Liver (tissue), 10 donors: ENCODE data around the gene PRAMEF7. TPM values are rescaled to one million over a fixed set of nuclear protein-coding genes. Genes with fewer than 3 reads are reported as not detected.
"Not testable (repeated sequence)": the region's sequence is repeated elsewhere in the genome, so short reads cannot be mapped to it uniquely, and the experiment has no call there.

ENCODE experiments used
- DNase-seq: peaks from one replicate; pipeline ENCODE4 v3.0.0-alpha.2; 2017; ENCODE audit warnings: low spot score
- H3K27ac ChIP-seq, 2 donors: one replicate each; pipeline ENCODE4 v1.7.0; 2013; ENCODE audit warnings: inconsistent platforms in 2 of 2, low read length in 2 of 2, control low read depth in 1 of 2, low read depth in 1 of 2, mild to moderate bottlenecking in 1 of 2
- H3K27me3 ChIP-seq, 4 donors: one replicate each; pipeline versions ENCODE4 v1.6.1 to v1.7.0; 2013; ENCODE audit warnings: low read length in 3 of 4, inconsistent platforms in 1 of 4, mild to moderate bottlenecking in 1 of 4, moderate library complexity in 1 of 4; ENCODE audit not compliant: control insufficient read depth in 4 of 4, insufficient read depth in 4 of 4
- H3K36me3 ChIP-seq, 4 donors: one replicate each; pipeline versions ENCODE4 v1.6.1 to v1.7.0; 2013; ENCODE audit warnings: low read length in 3 of 4, mild to moderate bottlenecking in 3 of 4, low read depth in 1 of 4, moderate library complexity in 1 of 4; ENCODE audit not compliant: control insufficient read depth in 4 of 4, insufficient read depth in 3 of 4
- H3K4me1 ChIP-seq, 4 donors: one replicate each; pipeline versions ENCODE4 v1.6.1 to v1.7.0; 2013; ENCODE audit warnings: low read length in 3 of 4, mild to moderate bottlenecking in 3 of 4, moderate library complexity in 1 of 4; ENCODE audit not compliant: control insufficient read depth in 4 of 4, insufficient read depth in 4 of 4
- H3K4me3 ChIP-seq, 3 donors: one replicate each; pipeline versions ENCODE4 v1.6.1 to v1.7.0; 2013; ENCODE audit warnings: low read length in 3 of 3, control low read depth in 1 of 3, low read depth in 1 of 3, mild to moderate bottlenecking in 1 of 3
- H3K9ac ChIP-seq, 2 donors: one replicate each; pipeline ENCODE4 v1.7.0; 2013; ENCODE audit warnings: low read length in 2 of 2, mild to moderate bottlenecking in 2 of 2, moderate library complexity in 2 of 2, control low read depth in 1 of 2, low read depth in 1 of 2
- H3K9me3 ChIP-seq, 4 donors: one replicate each; pipeline versions ENCODE4 v1.6.1 to v1.7.0; 2013; ENCODE audit warnings: low read length in 3 of 4; ENCODE audit not compliant: control insufficient read depth in 4 of 4
- CTCF ChIP-seq: fragments of 150-350 bp; IDR thresholded peaks from 2 replicates; pipeline ENCODE4 v1.5.1; 2017; ENCODE audit warnings: improper control_type of control experiment, low read depth, low read length; ENCODE audit not compliant: missing input control
- RAD21 ChIP-seq, 2 donors: IDR thresholded peaks; 2 replicates each; pipeline ENCODE4 v1.6.1; 2016; ENCODE audit warnings: antibody characterized with exemption in 2 of 2, mild to moderate bottlenecking in 2 of 2
- WGBS: extraction: QIAGEN DNeasy Blood & Tissue Kit; methylation state at CpG from one replicate; pipeline ENCODE4 v1.1.7; 2013; 5-methylcytosine and 5-hydroxymethylcytosine counted together
- polyA plus RNA-seq, 2 donors: library from polyadenylated mRNA; stranded (reverse) in 1 of 2; unstranded in 1 of 2; fragments of 200-250 nt in 1 of 2; fragments of >200 nt in 1 of 2; fragmentation: Nextera tagmentation in 1 of 2; extraction: Ambion mirVana in 1 of 2; gene quantifications; one replicate each; pipeline versions ENCODE4 v1.2.1 to v1.2.3, GENCODE V29; 2013 to 2015
- small RNA-seq: library from RNA; depleted of rRNA; stranded (forward); fragments of <200 nt; gene quantifications from one replicate; pipeline ENCODE3, GENCODE V24; 2014
- total RNA-seq, 2 donors: library from RNA; depleted of rRNA; stranded (reverse); fragments of >200 nt; gene quantifications; one replicate each; pipeline ENCODE4 v1.2.3, GENCODE V29; 2014
- donor health status: healthy.
- donor health status: healthy.
- donor health status: healthy.
- donor health status: healthy.
- donor health status: healthy.

The PRAMEF7 gene
- total and polyA plus RNA-seq, 4 donors, result 0.03 TPM; not detected in 3

GRCh38 chr1:12921749-12922148, 5.3 kb downstream of the PRAMEF7 start:
- 64% methylated on average over 2 of the region's 2 CpGs for WGBS
- peak; percentile 10 for TF ChIP-seq CTCF
- TF ChIP-seq RAD21 (IDR thresholded peaks at IDR 0.05), result peak in 1 of 2 donors; percentile 71
- not testable (repeated sequence) for DNase-seq, H3K27me3 ChIP-seq, H3K9ac ChIP-seq, H3K9me3 ChIP-seq, H3K27ac ChIP-seq, H3K4me3 ChIP-seq, H3K36me3 ChIP-seq, H3K4me1 ChIP-seq

DNA sequence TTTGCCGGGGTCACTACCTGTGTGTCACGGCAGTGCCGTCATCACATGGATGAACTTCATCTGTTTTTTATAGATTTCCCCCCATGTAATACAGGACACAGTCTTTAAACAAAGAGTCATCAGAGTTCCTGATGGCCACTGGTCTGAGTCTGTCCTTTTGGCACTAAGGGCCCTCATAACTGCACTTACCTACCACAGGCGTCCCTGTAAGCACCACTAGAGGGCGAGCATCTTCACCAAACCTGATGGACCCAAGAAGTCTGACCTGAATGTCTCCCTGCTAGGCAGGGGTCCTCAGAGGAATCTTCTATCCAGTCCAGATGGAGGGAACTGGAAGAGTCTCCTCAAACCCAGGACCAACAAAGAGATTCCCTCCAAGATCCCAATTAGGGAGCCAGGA, 8.0 kb downstream of the PRAMEF7 start:
- WGBS, result 46% methylated on average over 3 of the region's 5 CpGs

GRCh38 chr1:12947480-12947879, 31.1 kb downstream of the PRAMEF7 start, which contains the start of gene PRAMEF6:
Gene PRAMEF6, minus strand, starts transcription at chr1:12947580. Its CDS starts 5,062 bp downstream, at chr1:12942518.
- H3K27me3 ChIP-seq, H3K36me3 ChIP-seq, H3K9me3 ChIP-seq, H3K9ac ChIP-seq, H3K4me3 ChIP-seq, H3K4me1 ChIP-seq, H3K27ac ChIP-seq, DNase-seq: not testable (repeated sequence)
- WGBS, result 82% methylated on average over 2 of the region's 4 CpGs

More for the DNA sequence above, 8.0 kb downstream of the PRAMEF7 start:
- H3K9ac ChIP-seq, H3K9me3 ChIP-seq, H3K27me3 ChIP-seq, H3K27ac ChIP-seq, DNase-seq, H3K36me3 ChIP-seq, H3K4me1 ChIP-seq, H3K4me3 ChIP-seq: not testable (repeated sequence)

Small RNA genes lying within 50 kb of the gene (small RNA-seq; reads per million reads assigned to genes)
- not detected for gene RNU6-1072P

Other genes with a start within 250 kb of the PRAMEF7 start
- not detected for gene AADACL3, start 200.5 kb upstream of the PRAMEF7 start, total RNA-seq
- gene AADACL3, start 200.5 kb upstream of the PRAMEF7 start, polyA plus RNA-seq, result not detected
- not detected for gene CFAP107, start 170.4 kb upstream of the PRAMEF7 start, total RNA-seq
- not detected for gene CFAP107, start 170.4 kb upstream of the PRAMEF7 start, polyA plus RNA-seq
- gene PRAMEF12, start 142.9 kb upstream of the PRAMEF7 start, total RNA-seq, result not detected
- not detected for gene PRAMEF12, start 142.9 kb upstream of the PRAMEF7 start, polyA plus RNA-seq
- gene PRAMEF1, start 125.2 kb upstream of the PRAMEF7 start, total RNA-seq, result not detected
- not detected for gene PRAMEF1, start 125.2 kb upstream of the PRAMEF7 start, polyA plus RNA-seq
- gene PRAMEF11, start 85.2 kb upstream of the PRAMEF7 start, total RNA-seq, result not detected
- not detected for gene PRAMEF11, start 85.2 kb upstream of the PRAMEF7 start, polyA plus RNA-seq
- not detected for gene HNRNPCL1, start 67.9 kb upstream of the PRAMEF7 start, total RNA-seq
- gene HNRNPCL1, start 67.9 kb upstream of the PRAMEF7 start, polyA plus RNA-seq, result not detected
- gene PRAMEF2, start 59.5 kb upstream of the PRAMEF7 start, total RNA-seq, result not detected
- not detected for gene PRAMEF2, start 59.5 kb upstream of the PRAMEF7 start, polyA plus RNA-seq
- gene PRAMEF4, start 30.4 kb upstream of the PRAMEF7 start, total RNA-seq, result not detected
- not detected for gene PRAMEF4, start 30.4 kb upstream of the PRAMEF7 start, polyA plus RNA-seq
- gene PRAMEF10, start 18.3 kb upstream of the PRAMEF7 start, total RNA-seq, result not detected
- under 1 TPM in 1 of 2 donors, not detected in 1; 0.39 TPM for gene PRAMEF10, start 18.3 kb upstream of the PRAMEF7 start, polyA plus RNA-seq
- not detected for gene PRAMEF6, start 31.0 kb downstream of the PRAMEF7 start, total RNA-seq
- not detected for gene PRAMEF6, start 31.0 kb downstream of the PRAMEF7 start, polyA plus RNA-seq
- gene PRAMEF27, start 140.0 kb downstream of the PRAMEF7 start, total RNA-seq, result not detected
- gene PRAMEF27, start 140.0 kb downstream of the PRAMEF7 start, polyA plus RNA-seq, result not detected
- gene HNRNPCL3, start 144.2 kb downstream of the PRAMEF7 start, total RNA-seq, result not detected
- gene HNRNPCL3, start 144.2 kb downstream of the PRAMEF7 start, polyA plus RNA-seq, result not detected
- not detected for gene PRAMEF25, start 154.2 kb downstream of the PRAMEF7 start, total RNA-seq
- not detected for gene PRAMEF25, start 154.2 kb downstream of the PRAMEF7 start, polyA plus RNA-seq
- gene HNRNPCL2, start 200.2 kb downstream of the PRAMEF7 start, total RNA-seq, result not detected
- gene HNRNPCL2, start 200.2 kb downstream of the PRAMEF7 start, polyA plus RNA-seq, result not detected
- not detected for gene PRAMEF26, start 239.4 kb downstream of the PRAMEF7 start, total RNA-seq
- not detected for gene PRAMEF26, start 239.4 kb downstream of the PRAMEF7 start, polyA plus RNA-seq
- not detected for gene HNRNPCL4, start 249.0 kb downstream of the PRAMEF7 start, total RNA-seq
- gene HNRNPCL4, start 249.0 kb downstream of the PRAMEF7 start, polyA plus RNA-seq, result not detected